GM12872 (cell line): ENCODE data around the gene IQCM.

Experiments
- TF ChIP-seq, protein P1 (sequence below): IDR thresholded peaks from 3 replicates; pipeline ENCODE4 v1.5.1; 2011; ENCODE audit warnings: low read depth, mild to moderate bottlenecking, low read length, moderate library complexity; ENCODE audit not compliant: insufficient read depth

Gene IQCM

DNA sequence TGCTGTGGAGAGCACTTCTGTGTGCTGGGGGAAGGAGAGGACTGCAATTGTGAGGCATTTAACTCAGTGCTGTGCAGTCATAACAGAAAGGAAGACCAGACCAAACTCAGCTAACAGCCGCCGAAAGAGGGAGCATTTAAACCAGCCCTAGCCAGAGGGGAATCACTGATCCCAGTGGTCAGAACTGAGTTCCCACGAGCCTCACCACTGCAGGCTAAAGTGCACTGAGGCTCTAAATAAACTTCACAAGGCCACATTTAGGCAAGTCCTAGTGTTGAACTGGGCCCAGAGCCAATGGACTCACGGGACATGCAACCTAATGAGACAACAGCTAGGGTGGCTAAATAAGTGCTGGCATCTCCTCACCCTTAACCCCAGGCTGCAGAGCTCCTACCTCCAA lies 20.4 kb downstream of the IQCM start:
- TF ChIP-seq, protein P1, sequence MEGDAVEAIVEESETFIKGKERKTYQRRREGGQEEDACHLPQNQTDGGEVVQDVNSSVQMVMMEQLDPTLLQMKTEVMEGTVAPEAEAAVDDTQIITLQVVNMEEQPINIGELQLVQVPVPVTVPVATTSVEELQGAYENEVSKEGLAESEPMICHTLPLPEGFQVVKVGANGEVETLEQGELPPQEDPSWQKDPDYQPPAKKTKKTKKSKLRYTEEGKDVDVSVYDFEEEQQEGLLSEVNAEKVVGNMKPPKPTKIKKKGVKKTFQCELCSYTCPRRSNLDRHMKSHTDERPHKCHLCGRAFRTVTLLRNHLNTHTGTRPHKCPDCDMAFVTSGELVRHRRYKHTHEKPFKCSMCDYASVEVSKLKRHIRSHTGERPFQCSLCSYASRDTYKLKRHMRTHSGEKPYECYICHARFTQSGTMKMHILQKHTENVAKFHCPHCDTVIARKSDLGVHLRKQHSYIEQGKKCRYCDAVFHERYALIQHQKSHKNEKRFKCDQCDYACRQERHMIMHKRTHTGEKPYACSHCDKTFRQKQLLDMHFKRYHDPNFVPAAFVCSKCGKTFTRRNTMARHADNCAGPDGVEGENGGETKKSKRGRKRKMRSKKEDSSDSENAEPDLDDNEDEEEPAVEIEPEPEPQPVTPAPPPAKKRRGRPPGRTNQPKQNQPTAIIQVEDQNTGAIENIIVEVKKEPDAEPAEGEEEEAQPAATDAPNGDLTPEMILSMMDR, result no peak

DNA sequence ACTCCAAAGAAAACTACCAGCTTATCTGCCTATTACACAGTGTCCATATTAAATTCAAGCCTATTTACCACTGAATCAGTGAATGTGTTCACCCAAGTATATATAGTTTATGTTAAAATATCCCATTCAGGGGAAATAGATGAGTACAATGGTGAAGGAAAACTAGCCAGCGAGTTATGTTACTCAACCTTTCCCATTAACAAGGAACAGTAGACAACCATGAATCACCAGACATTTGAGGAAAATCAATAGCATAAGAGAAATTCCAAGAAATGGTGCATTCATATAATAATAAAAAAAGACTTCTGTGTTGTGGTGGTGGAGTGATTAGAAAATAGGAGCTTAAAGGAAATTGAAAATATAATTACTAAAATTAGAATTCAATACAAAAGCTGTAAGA lies 21.3 kb downstream of the IQCM start:
- TF ChIP-seq, protein P1, result no peak

DNA sequence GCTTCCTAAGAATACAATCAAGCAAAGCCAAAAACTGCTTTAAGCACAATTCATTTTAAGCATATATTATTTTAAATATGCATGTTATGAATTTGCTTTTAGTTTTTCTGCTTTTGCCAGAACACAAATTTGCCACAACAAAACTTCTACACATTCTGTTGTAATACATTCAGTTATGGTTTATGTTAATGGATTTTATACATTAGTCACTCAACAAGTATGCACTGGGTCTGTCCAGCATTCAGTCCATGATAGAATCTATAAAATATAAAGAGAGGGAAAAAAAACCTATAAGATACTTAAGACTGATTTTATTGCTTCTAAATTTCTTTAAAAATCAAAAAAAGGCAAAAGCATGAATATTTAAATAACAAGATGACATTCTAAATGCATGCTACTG lies 22.2 kb downstream of the IQCM start:
- TF ChIP-seq, protein P1, result no peak

DNA sequence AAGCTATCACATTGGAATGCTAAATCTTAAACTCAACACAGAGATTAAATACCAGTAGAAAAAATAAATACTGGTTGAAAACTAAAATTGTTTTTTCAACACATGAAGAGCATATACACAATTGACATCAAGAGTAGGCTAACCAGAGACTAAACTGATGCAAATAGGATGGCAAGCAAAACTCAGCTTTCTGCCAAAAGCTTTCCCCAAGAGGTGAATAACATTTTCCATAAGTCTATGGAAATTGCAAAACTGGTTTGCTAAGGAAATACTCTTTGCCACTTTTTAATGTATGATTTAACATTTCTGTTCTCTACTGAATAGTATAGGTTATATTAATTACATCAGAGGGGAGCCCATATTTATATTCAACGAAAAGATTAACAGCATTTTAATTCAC lies 23.8 kb downstream of the IQCM start:
- TF ChIP-seq, protein P1, result no peak

DNA sequence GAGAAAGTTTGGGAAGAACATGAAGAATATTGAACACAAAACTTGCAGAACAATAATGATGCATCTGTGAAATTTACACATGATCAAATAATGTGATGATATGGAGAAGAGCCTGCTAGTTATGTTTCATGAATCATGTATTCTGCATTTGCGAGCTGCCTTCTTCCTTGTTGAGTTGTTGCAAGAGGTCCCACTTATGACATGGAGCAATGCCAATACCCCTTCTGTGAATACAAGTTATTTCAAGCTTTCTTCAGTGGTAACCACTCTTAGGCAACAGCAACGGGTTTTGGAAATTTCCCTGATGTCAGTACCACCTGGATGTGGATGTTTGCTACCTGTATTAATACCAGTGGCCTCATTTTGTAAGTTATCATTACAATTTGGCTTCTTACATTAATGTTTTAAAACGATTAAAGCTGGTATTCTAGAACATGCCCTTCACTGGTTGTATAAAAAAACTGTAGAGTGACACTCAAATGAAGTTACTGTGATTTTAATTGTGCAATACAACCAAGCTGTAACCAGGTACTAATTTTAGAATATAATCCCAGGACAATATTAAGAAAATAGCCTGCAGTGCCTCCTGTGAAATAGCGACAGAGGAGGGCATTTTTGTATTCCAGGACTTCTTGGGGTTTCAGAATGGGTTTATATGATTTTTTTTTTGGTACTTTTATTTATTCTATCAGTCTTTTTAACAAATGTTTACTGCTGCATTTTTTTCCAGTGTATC lies 25.3 kb downstream of the IQCM start:
- TF ChIP-seq, protein P1, result no peak

DNA sequence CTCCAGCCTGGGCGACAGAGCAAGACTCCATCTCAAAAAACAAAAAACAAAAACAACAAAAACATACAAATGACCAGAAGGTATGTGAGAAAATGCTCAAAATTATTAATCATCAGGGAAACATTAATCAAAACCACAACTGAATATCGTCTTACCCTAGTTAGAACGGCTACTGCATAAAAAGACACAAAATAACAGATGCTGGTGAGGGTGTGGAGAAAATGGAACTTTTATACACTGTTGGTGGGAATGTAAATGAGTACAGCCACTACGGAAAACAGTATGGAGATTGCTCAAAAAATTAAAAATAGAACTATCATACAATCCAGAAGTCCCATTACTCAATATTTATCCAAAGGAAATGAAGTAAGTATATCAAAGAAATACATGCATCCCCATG lies 27.3 kb downstream of the IQCM start:
- TF ChIP-seq, protein P1, result no peak

DNA sequence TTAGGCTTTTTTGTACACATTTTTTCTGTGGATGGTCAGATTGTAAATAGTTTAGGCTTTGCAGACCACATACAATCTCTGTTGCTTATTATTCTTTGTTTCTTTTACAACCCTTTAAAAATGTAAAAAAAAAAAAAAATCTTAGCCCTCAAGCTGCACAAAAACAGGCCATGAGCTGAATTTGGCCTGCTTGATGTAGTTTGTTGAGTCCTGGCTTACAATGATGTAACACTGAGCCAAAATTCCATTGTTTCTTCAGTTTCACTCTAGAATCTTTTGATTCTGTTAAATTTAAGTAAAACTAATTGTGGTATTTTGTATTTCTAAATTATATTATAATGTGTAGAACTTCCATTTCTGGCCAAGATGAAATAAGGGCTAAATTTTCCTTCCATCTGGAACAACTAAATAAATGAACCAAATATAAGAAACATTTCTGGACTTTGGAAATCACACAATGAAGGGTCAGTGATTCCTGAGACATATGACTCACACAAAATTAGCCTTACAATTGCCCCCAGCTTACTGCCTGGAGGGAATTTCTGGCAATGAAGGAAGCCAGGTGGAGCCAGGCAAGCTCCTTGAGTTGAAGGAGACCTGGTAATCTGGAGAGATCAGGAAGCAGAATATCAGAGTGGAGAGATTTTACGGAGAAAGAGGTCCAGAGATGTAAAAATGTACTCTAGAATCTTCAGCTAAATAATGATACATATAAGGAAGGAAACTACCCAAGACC lies 29.8 kb downstream of the IQCM start:
- TF ChIP-seq, protein P1, result no peak
